GM12878 (cell line): ENCODE measurements around the gene SLC39A7. TPM values are rescaled to one million over a fixed set of nuclear protein-coding genes. Genes with fewer than 3 reads are reported as not detected.

Experiments used
- ATAC-seq: fragments of 200-7000 bp; cut with Tn5 transposase; 3 replicates; pipeline ENCODE4 v1.9.1; 2020; ENCODE audit warnings: mild to moderate bottlenecking, moderate library complexity
- BruUV-seq: library from RNA; stranded (reverse); fragments of 400-500 nt; replicated peaks from 2 replicates; lab custom pipeline; 2021; lab: Mats Ljungman, UMichigan
- CTCF ChIA-PET: fragments of 300-600 bp; sonication (Branson Sonifier 250); formaldehyde crosslinking; extraction: SDS; loops from one replicate; lab custom pipeline; 2021; ENCODE audit warnings: inconsistent platforms; lab: Yijun Ruan, JAX
- POLR2A ChIA-PET: fragments of 350-600 bp; formaldehyde crosslinking; extraction: SDS; loops from one replicate; lab custom pipeline; 2021; ENCODE audit warnings: inconsistent platforms; lab: Charles Lee
- RAD21 ChIA-PET: fragments of 300-600 bp; sonication (Branson Sonifier 250); formaldehyde crosslinking; loops from one replicate; lab custom pipeline; 2023; ENCODE audit warnings: antibody characterized with exemption; ENCODE audit not compliant: unreplicated experiment; lab: Charles Lee
- SMC1A ChIA-PET: fragments of 300-600 bp; sonication (Branson Sonifier 250); formaldehyde crosslinking; loops from one replicate; lab custom pipeline; 2023; ENCODE audit not compliant: unreplicated experiment, uncharacterized antibody; lab: Charles Lee
- DNase-seq: peaks from one replicate; pipeline ENCODE4 v3.0.0-alpha.2; 2011; ENCODE audit warnings: low read depth, low spot score
- FAIRE-seq: peaks from 3 replicates; lab custom pipeline; 2011; peaks lifted over from hg19 to GRCh38; lab: Jason Lieb, UNC
- H2AFZ ChIP-seq: 2 replicates; pipeline ENCODE4 v1.6.0; 2011; ENCODE audit warnings: low read depth, low read length, control low read depth; ENCODE audit not compliant: control insufficient read depth
- H3K27ac ChIP-seq: 2 replicates; pipeline ENCODE4 v1.5.1; 2011; ENCODE audit warnings: control low read depth; ENCODE audit not compliant: control insufficient read depth, insufficient read depth
- H3K27me3 ChIP-seq, 2 experiments: replicated peaks in 1 of 2; 2 replicates each; pipeline versions ENCODE4 v1.6.0 to v1.6.1; 2011; ENCODE audit warnings: low read length in 1 of 2; ENCODE audit not compliant: control insufficient read depth in 2 of 2, insufficient read depth in 2 of 2
- H3K36me3 ChIP-seq, 2 experiments: 2 replicates each; pipeline ENCODE4 v1.5.1; 2011; ENCODE audit warnings: low read length in 1 of 2; ENCODE audit not compliant: control insufficient read depth in 2 of 2, insufficient read depth in 2 of 2
- H3K4me1 ChIP-seq: 2 replicates; pipeline ENCODE4 v1.6.1; 2011; ENCODE audit warnings: mild to moderate bottlenecking, low read length, moderate library complexity, mixed read lengths; ENCODE audit not compliant: control insufficient read depth, insufficient read depth
- H3K4me2 ChIP-seq: 2 replicates; pipeline ENCODE4 v1.6.0; 2011; ENCODE audit warnings: control low read depth; ENCODE audit not compliant: control insufficient read depth, insufficient read depth
- H3K4me3 ChIP-seq: fragments of 200-600 bp; sonication (generic); 2 replicates; pipeline ENCODE4 v1.5.1; 2016
- H3K79me2 ChIP-seq: 2 replicates; pipeline ENCODE4 v1.6.0; 2011; ENCODE audit warnings: low read length; ENCODE audit not compliant: control insufficient read depth, insufficient read depth
- H3K9ac ChIP-seq: 2 replicates; pipeline ENCODE4 v1.8.0; 2011; ENCODE audit warnings: low read length, control low read depth, mixed read lengths; ENCODE audit not compliant: control insufficient read depth, insufficient read depth
- H3K9me3 ChIP-seq: replicated peaks from 3 replicates; pipeline ENCODE4 v1.5.1; 2011; ENCODE audit warnings: mild to moderate bottlenecking, low read length; ENCODE audit not compliant: control insufficient read depth, insufficient read depth
- H4K20me1 ChIP-seq: 2 replicates; pipeline ENCODE4 v1.6.0; 2011; ENCODE audit not compliant: control insufficient read depth, insufficient read depth
- ASH2L ChIP-seq: fragments of 300-600, 200-600 bp; sonication (generic); IDR thresholded peaks from 2 replicates; pipeline ENCODE4 v1.6.1; 2017; ENCODE audit warnings: low read depth, mild to moderate bottlenecking, borderline replicate concordance
- CREB1 ChIP-seq: IDR thresholded peaks from 2 replicates; pipeline ENCODE4 v1.6.1; 2012; ENCODE audit warnings: low read depth, mild to moderate bottlenecking, inconsistent platforms
- EP300 ChIP-seq, 2 experiments: fragments of 150-350 bp in 1 of 2; IDR thresholded peaks; 2 replicates each; pipeline ENCODE4 v1.6.1; 2011 to 2012; ENCODE audit warnings: low read depth in 2 of 2, low read length in 2 of 2, borderline replicate concordance in 1 of 2, improper control_type of control experiment in 1 of 2, inconsistent platforms in 1 of 2; ENCODE audit not compliant: control insufficient read depth in 1 of 2
- FOXM1 ChIP-seq: IDR thresholded peaks from 2 replicates; pipeline ENCODE4 v1.6.1; 2012; ENCODE audit warnings: low read depth, mild to moderate bottlenecking, inconsistent platforms, low read length, moderate library complexity
- HDAC2 ChIP-seq: fragments of 200-600 bp; sonication (generic); IDR thresholded peaks from 2 replicates; pipeline ENCODE4 v1.6.1; 2017
- HDAC6 ChIP-seq: fragments of 200-600 bp; sonication (generic); IDR thresholded peaks from one replicate; pipeline ENCODE4 v1.8.0; 2017; ENCODE audit warnings: antibody characterized with exemption; ENCODE audit not compliant: unreplicated experiment
- KLF5 ChIP-seq: fragments of 450-650 bp; IDR thresholded peaks from 2 replicates; pipeline ENCODE4 v1.6.1; 2014; ENCODE audit warnings: mild to moderate bottlenecking; ENCODE audit not compliant: partially characterized antibody
- MTA2 ChIP-seq: fragments of 450-650 bp; IDR thresholded peaks from 2 replicates; pipeline ENCODE4 v1.6.1; 2016; ENCODE audit warnings: low read depth, mild to moderate bottlenecking, moderate library complexity
- MYC ChIP-seq: IDR thresholded peaks from 2 replicates; pipeline ENCODE4 v1.6.1; 2011; ENCODE audit warnings: mild to moderate bottlenecking, low read length, moderate library complexity, inconsistent platforms; ENCODE audit not compliant: insufficient read depth, insufficient replicate concordance, insufficient read length, severe bottlenecking
- POLR2A ChIP-seq: IDR thresholded peaks from 2 replicates; pipeline ENCODE4 v1.6.1; 2011; ENCODE audit warnings: low read depth, mild to moderate bottlenecking, low read length
- RAD51 ChIP-seq: fragments of 450-650 bp; IDR thresholded peaks from 2 replicates; pipeline ENCODE4 v1.6.1; 2016; ENCODE audit warnings: moderate library complexity, mild to moderate bottlenecking, inconsistent platforms
- SMAD1 ChIP-seq: fragments of 450-650 bp; IDR thresholded peaks from 2 replicates; pipeline ENCODE4 v1.6.1; 2018; ENCODE audit warnings: mild to moderate bottlenecking, low read depth; ENCODE audit not compliant: partially characterized antibody
- SMAD5 ChIP-seq: IDR thresholded peaks from 2 replicates; pipeline ENCODE4 v1.6.1; 2016; ENCODE audit warnings: antibody characterized with exemption, low read depth
- TARDBP ChIP-seq: IDR thresholded peaks from 2 replicates; pipeline ENCODE4 v1.6.1; 2016; ENCODE audit warnings: borderline replicate concordance
- YBX1 ChIP-seq: fragments of 450-650 bp; IDR thresholded peaks from 2 replicates; pipeline ENCODE4 v1.6.1; 2016; ENCODE audit warnings: antibody characterized with exemption
- ZNF622 ChIP-seq: fragments of 450-650 bp; IDR thresholded peaks from 2 replicates; pipeline ENCODE4 v1.6.1; 2017; ENCODE audit warnings: mild to moderate bottlenecking, inconsistent platforms
- WGBS: methylation state at CpG from one replicate; pipeline ENCODE4 v1.1.6; 2016; ENCODE audit warnings: low lambda C conversion rate; ENCODE audit not compliant: insufficient replicate concordance, insufficient coverage; ENCODE audit errors: missing lambda C conversion rate; 5-methylcytosine and 5-hydroxymethylcytosine counted together
- in situ Hi-C: fragments of 300-500 bp; cut with MboI; formaldehyde crosslinking; loops from 9 replicates; pipeline ENCODE4 v1.14.3; 2018; ENCODE audit warnings: mixed read lengths
- intact Hi-C: fragments of 100-400 bp; cut with micrococcal nuclease; formaldehyde crosslinking; loops from one replicate; pipeline ENCODE4 v1.14.2; 2022; ENCODE audit not compliant: unreplicated experiment
- polyA plus RNA-seq, 11 experiments: library from polyadenylated mRNA; depleted of rRNA in 4 of 11; unstranded in 6 of 11; stranded (reverse) in 5 of 11; fragments of >200 nt; fragmentation: Nextera tagmentation in 4 of 11; fragmentation: Illumina TruSeq in 1 of 11; extraction: Ambion mirVana in 4 of 11; extraction: Trizol in 1 of 11; gene quantifications; 1 replicate in 1 of 11; 2 replicates in 10 of 11; pipeline versions ENCODE4 v1.2.1 to v1.2.3, GENCODE V29; 2011 to 2016; ENCODE audit warnings: inconsistent platforms in 2 of 11, missing spikeins in 2 of 11, low read depth in 1 of 11
- total RNA-seq, 4 experiments: library from RNA; depleted of rRNA in 3 of 4; stranded (reverse); fragments of >200 nt in 3 of 4; fragmentation: Illumina TruSeq in 1 of 4; extraction: Trizol in 1 of 4; gene quantifications; 2 replicates each; pipeline versions ENCODE4 v1.2.1 to v1.2.3, GENCODE V29; 2013 to 2021

SLC39A7 gene
- total and polyA plus RNA-seq, 10 of the 15 experiments (the other 5 are each of a cell fraction or from before 2014, with no cell fraction given) = 7.3 to 63.1 (median 40.6) TPM

DNA sequence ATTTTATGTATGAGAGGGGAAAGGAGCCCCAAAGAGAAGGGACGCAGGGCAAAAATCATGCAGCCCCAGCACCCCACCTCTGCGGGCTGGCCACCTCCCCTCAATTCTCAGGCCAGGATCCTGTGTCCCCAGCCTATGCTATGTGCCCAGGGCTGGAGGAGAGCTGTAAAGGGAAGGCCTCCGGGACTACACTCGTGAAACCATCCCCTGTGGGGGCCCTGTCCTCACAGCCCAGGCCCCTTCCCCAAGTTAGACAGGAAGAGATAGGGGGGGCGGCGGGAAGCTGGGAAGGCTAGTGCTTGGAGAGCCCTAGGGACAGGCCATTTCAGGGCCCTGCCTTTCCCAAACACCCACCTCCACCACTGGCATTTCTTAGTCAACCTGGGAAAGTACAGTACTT is 7.0 kb upstream of the SLC39A7 start:
- H3K36me3 ChIP-seq = peaks cover 11 to 27% of the 10 kb centered on the region in 2 experiments
- ChIA-PET SMC1A (no interaction called here), RAD21 (no interaction called here), POLR2A (no interaction called here), CTCF (interaction anchor here (1.5 kb wide), 1 partner anchor 55 kb away, joined by 3 read pairs; no protein-coding TSS in a partner anchor)
- TF ChIP-seq SMAD1 (no peak), HDAC2 (no peak), POLR2A (no peak), CREB1 (no peak), FOXM1 (no peak), MYC (no peak), ASH2L (no peak), TARDBP (no peak), YBX1 (no peak), MTA2 (no peak), RAD51 (no peak), EP300 (IDR thresholded peaks at IDR 0.05; ENCODE audit: borderline replicate concordance in 1 of 2, control insufficient read depth in 1 of 2, low read depth in 2 of 2, low read length in 2 of 2) (no peak), SMAD5 (no peak), KLF5 (no peak), HDAC6 (no peak), ZNF622 (no peak)
- DNase-seq (no peak), ATAC-seq (no peak), FAIRE-seq (no peak)
- peaks cover 2 to 5% of the 10 kb centered on the region in 2 experiments for H3K27me3 ChIP-seq
- 92% methylated on average over 6 of the region's 6 CpGs for WGBS
- H3K9me3 ChIP-seq = no peaks in the 10 kb centered on the region
- H3K4me3 ChIP-seq = no peak overlapping the region
- H3K4me1 ChIP-seq = 0 out of 2 replicates have a peak, but pooled peaks cover 10% of the 10 kb centered on the region
- intact Hi-C loops = no loop called here
- H3K27ac ChIP-seq = no peak overlapping the region
- H3K4me2 ChIP-seq = no peak overlapping the region
- no peaks in the 10 kb centered on the region; the same call in none of the 2 replicates for H3K79me2 ChIP-seq
- no TSS peak for BruUV-seq
- no peak overlapping the region for H2AFZ ChIP-seq
- H3K9ac ChIP-seq = no peak overlapping the region
- in situ Hi-C loops = no loop called here
- no peaks in the 10 kb centered on the region for H4K20me1 ChIP-seq
